Measurements from ENCODE around the gene CYTH1. TPM values are rescaled to one million over a fixed set of nuclear protein-coding genes. Genes with fewer than 3 reads are reported as not detected.

CYTH1 gene
- total and polyA plus RNA-seq, 7 experiments from 2014 or later: 297 to 452 (median 418) TPM

DNA sequence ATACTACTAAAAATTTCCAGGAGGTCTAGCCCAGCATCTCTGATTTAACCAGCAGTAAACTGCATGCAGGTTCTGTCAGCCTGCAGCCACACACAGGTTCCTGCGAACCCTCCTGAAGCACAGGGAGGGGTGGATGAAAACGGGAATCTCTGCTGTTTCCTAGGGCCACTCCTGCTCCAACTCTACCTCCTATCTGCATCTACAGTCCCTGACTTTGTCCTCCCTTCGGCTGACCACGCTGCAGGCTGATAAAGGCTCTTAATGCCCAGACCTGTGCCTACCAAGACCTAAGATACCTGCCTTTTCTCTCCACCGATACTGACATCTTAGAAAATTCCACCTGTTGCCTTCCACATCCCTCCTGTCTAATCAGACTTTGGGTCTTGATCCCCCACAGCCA is 50.2 kb downstream of the CYTH1 start:
- H3K4me1 Mint-ChIP-seq: peaks cover 72 to 93% (median 81%) of the 10 kb centered on the region in 7 donors
- H3K27me3 ChIP-seq (ENCODE audit: control insufficient read depth in 2 of 2, insufficient read depth in 2 of 2, low read length in 2 of 2): no peaks in the 10 kb centered on the region
- intact Hi-C loops (cut with micrococcal nuclease): no loop called here

DNA sequence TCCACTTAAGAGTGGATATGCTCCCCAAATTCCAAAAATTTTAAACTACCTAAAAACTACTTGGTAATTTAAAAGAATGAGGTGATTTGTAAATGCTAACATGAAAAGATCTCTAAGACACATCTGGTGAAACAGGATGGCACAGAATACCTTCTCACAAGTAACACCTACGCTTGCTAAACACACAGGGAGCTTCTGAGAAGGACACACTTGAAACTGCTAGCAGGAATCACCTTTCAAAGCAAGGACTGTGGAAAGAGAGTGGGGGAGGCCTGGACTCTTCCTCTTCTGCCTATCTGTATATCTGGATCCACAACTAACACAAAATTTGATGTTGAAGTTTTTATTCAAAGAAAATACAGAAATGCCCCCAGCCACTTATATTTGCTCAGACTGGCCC is 52.4 kb downstream of the CYTH1 start:
- Histone ChIP-seq H3K27me3 (ENCODE audit: control insufficient read depth in 2 of 2, insufficient read depth in 2 of 2, low read length in 2 of 2) (no peaks in the 10 kb centered on the region), H3K27ac (ENCODE audit: low read depth, low read length) (peak overlapping the region; percentile 28), H3K4me1 (ENCODE audit: control insufficient read depth in 2 of 2, insufficient read depth in 2 of 2, low read length in 2 of 2) (peaks cover 75 to 77% of the 10 kb centered on the region in 2 donors), H3K4me3 (ENCODE audit: low read length) (peak overlapping the region; percentile 21), H3K9me3 (ENCODE audit: control insufficient read depth in 2 of 3, low read length in 3 of 3) (no peaks in the 10 kb centered on the region), H3K36me3 (ENCODE audit: control insufficient read depth in 2 of 3, insufficient read depth in 3 of 3, low read length in 3 of 3) (peaks cover 0 to 3% (median 0%) of the 10 kb centered on the region in 3 experiments)
- Mint-ChIP-seq H3K9me3 (peaks cover 0 to 2% (median 0%) of the 10 kb centered on the region in 11 donors), H3K4me1 (peaks cover 79 to 94% (median 87%) of the 10 kb centered on the region in 7 donors), H3K4me3 (peak overlapping the region; percentile 48 to 88 (median 74)), H3K27ac (peak overlapping the region; percentile 63 to 96 (median 82)), H3K27me3 (no peaks in the 10 kb centered on the region), H3K36me3 (peaks cover 0 to 18% (median 4%) of the 10 kb centered on the region in 5 donors)
- no peak for ATAC-seq
- POLR2A ChIA-PET: interaction anchor here (0.9 to 2.1 kb wide), 2 partner anchors 9 to 12 kb away, joined by 3 to 6 read pairs; no protein-coding TSS in a partner anchor
- intact Hi-C loops (cut with micrococcal nuclease): no loop called here
- DNase-seq: no peak
- CTCF ChIA-PET: interaction anchor here (0.9 to 1.4 kb wide), 3 partner anchors 12 to 21 kb away, joined by 3 read pairs; no protein-coding TSS in a partner anchor

More for the DNA sequence above, 50.2 kb downstream of the CYTH1 start:
- H3K4me3 Mint-ChIP-seq: peak overlapping the region; percentile 6 to 96 (median 73)
- DNase-seq (no peak), ATAC-seq (no peak)
- Histone ChIP-seq H3K4me1 (ENCODE audit: control insufficient read depth in 2 of 2, insufficient read depth in 2 of 2, low read length in 2 of 2) (peaks cover 57 to 66% of the 10 kb centered on the region in 2 donors), H3K4me3 (ENCODE audit: low read length) (no peak overlapping the region), H3K9me3 (ENCODE audit: control insufficient read depth in 2 of 3, low read length in 3 of 3) (no peaks in the 10 kb centered on the region), H3K27ac (ENCODE audit: low read depth, low read length) (peak overlapping the region; percentile 14), H3K36me3 (ENCODE audit: control insufficient read depth in 2 of 3, insufficient read depth in 3 of 3, low read length in 3 of 3) (peaks cover 0 to 3% (median 0%) of the 10 kb centered on the region in 3 experiments)
- H3K27ac Mint-ChIP-seq: peak overlapping the region; percentile 7 to 95 (median 80)
- peaks cover 0 to 5% (median 0%) of the 10 kb centered on the region in 11 donors for H3K9me3 Mint-ChIP-seq
- CTCF ChIA-PET: no interaction called here
- POLR2A ChIA-PET: interaction anchor here (1.0 to 9.5 kb wide), 3 partner anchors 14 to 53 kb away, joined by 3 to 72 read pairs (median 5); no protein-coding TSS in a partner anchor
- no peaks in the 10 kb centered on the region for H3K27me3 Mint-ChIP-seq
- peaks cover 0 to 15% (median 0%) of the 10 kb centered on the region in 5 donors for H3K36me3 Mint-ChIP-seq

DNA sequence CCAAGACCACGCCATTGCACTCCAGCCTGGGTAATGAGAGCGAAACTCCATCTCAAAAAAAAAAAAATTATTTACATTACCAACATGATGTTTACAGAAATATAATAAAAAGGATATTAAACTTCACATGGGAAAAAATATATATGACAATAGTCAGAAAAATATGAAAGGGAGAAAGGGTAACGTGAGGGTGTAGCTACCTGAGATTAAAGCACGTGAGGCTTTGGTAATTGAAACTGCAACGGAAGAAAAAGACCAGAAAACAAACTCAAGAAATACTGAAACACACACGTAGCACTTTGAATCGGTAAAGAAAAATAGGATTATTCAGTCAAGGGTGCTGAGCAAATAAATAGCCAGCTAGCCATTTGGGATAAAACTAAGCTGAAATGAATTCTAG is 53.6 kb downstream of the CYTH1 start:
- peak overlapping the region in 8 of 9 donors; percentile 56 to 96 (median 83) for H3K27ac Mint-ChIP-seq
- H3K9me3 Mint-ChIP-seq: peaks cover 0 to 2% (median 0%) of the 10 kb centered on the region in 11 donors
- intact Hi-C loops (cut with micrococcal nuclease): no loop called here
- POLR2A ChIA-PET: interaction anchor here (0.9 to 2.1 kb wide), 4 partner anchors 8 to 91 kb away, joined by 3 to 6 read pairs (median 4); no protein-coding TSS in a partner anchor
- H3K36me3 ChIP-seq (ENCODE audit: control insufficient read depth in 2 of 3, insufficient read depth in 3 of 3, low read length in 3 of 3): peaks cover 0 to 3% (median 0%) of the 10 kb centered on the region in 3 experiments
- H3K27me3 ChIP-seq (ENCODE audit: control insufficient read depth in 2 of 2, insufficient read depth in 2 of 2, low read length in 2 of 2): no peaks in the 10 kb centered on the region
- CTCF ChIA-PET: interaction anchor here (0.7 to 1.5 kb wide), 6 partner anchors 14 to 115 kb away, joined by 3 to 5 read pairs (median 4); no protein-coding TSS in a partner anchor
- peaks cover 0 to 15% (median 4%) of the 10 kb centered on the region in 5 donors for H3K36me3 Mint-ChIP-seq
- peak overlapping the region; percentile 54 for H3K27ac ChIP-seq (ENCODE audit: low read depth, low read length)
- H3K4me3 ChIP-seq (ENCODE audit: low read length): no peak overlapping the region
- DNase-seq (no peak), ATAC-seq (no peak)
- no peaks in the 10 kb centered on the region for H3K9me3 ChIP-seq (ENCODE audit: control insufficient read depth in 2 of 3, low read length in 3 of 3)
- no peaks in the 10 kb centered on the region for H3K27me3 Mint-ChIP-seq
- peak overlapping the region; percentile 51 to 88 (median 74) for H3K4me3 Mint-ChIP-seq
- H3K4me1 ChIP-seq (ENCODE audit: control insufficient read depth in 2 of 2, insufficient read depth in 2 of 2, low read length in 2 of 2): peaks cover 75 to 82% of the 10 kb centered on the region in 2 donors
- H3K4me1 Mint-ChIP-seq: peaks cover 82 to 97% (median 92%) of the 10 kb centered on the region in 7 donors

DNA sequence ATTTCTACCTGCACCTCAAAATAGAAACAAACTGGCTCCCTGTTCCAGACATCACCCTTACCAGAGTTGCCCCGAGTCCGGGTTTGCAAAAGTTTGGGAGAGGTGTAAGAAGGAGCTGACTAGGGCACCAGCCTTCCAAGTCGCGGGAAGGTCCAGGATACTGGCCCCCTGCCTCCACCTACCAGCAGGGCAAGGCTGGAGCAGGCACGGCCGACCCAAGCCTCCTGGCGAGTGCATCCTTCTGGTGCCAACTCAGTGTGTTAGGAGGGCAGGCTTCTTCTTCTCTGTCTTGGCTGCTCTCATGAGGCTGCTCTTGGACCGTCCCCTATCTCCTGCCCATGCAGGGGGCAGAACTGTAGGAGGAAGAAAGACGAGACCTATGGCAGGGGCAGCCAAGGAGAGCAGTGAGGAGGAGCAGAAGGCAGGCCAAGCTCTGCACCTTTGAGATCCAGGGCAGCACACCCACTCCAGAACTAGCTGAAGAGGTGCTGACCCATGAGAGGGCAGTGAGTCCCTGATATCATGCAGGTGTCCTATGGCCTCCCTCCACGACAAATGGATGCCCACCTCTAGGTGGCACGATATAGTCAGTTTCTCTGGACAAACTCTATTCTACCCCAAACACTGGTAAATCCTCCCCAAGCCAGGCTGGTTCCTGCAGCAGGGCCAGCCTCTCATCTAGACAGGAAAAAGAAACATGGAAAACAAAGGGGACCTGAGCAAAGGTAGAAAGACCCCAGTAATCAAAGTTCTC is 54.4 kb downstream of the CYTH1 start:
- peaks cover 0 to 2% (median 0%) of the 10 kb centered on the region in 11 donors for H3K9me3 Mint-ChIP-seq
- H3K9me3 ChIP-seq (ENCODE audit: control insufficient read depth in 2 of 3, low read length in 3 of 3): no peaks in the 10 kb centered on the region
- ChIA-PET CTCF (interaction anchor here (1.0 to 2.9 kb wide), 3 partner anchors 8 to 16 kb away, joined by 3 to 9 read pairs (median 5); no protein-coding TSS in a partner anchor), POLR2A (interaction anchor here (1.0 to 4.3 kb wide), 5 partner anchors 10 to 60 kb away, joined by 3 to 26 read pairs (median 3); no protein-coding TSS in a partner anchor)
- no peaks in the 10 kb centered on the region for H3K27me3 Mint-ChIP-seq
- intact Hi-C loops (cut with micrococcal nuclease): loop anchor here in 1 of 2 donors (2.0 kb wide), 1 partner anchor 17 kb away; no protein-coding TSS in a partner anchor
- peaks cover 0 to 14% (median 4%) of the 10 kb centered on the region in 5 donors for H3K36me3 Mint-ChIP-seq
- H3K27me3 ChIP-seq (ENCODE audit: control insufficient read depth in 2 of 2, insufficient read depth in 2 of 2, low read length in 2 of 2): no peaks in the 10 kb centered on the region
- peak overlapping the region; percentile 43 to 96 (median 90) for H3K27ac Mint-ChIP-seq
- H3K4me1 Mint-ChIP-seq: peaks cover 84 to 97% (median 92%) of the 10 kb centered on the region in 7 donors
- H3K4me3 ChIP-seq (ENCODE audit: low read length): peak overlapping the region; percentile 2
- peak overlapping the region; percentile 67 to 88 (median 86) for H3K4me3 Mint-ChIP-seq
- ATAC-seq (no peak), DNase-seq (no peak)
- H3K4me1 ChIP-seq (ENCODE audit: control insufficient read depth in 2 of 2, insufficient read depth in 2 of 2, low read length in 2 of 2): peaks cover 78 to 84% of the 10 kb centered on the region in 2 donors
- H3K36me3 ChIP-seq (ENCODE audit: control insufficient read depth in 2 of 3, insufficient read depth in 3 of 3, low read length in 3 of 3): peaks cover 0 to 6% (median 3%) of the 10 kb centered on the region in 3 experiments
- H3K27ac ChIP-seq (ENCODE audit: low read depth, low read length): peak overlapping the region; percentile 0

DNA sequence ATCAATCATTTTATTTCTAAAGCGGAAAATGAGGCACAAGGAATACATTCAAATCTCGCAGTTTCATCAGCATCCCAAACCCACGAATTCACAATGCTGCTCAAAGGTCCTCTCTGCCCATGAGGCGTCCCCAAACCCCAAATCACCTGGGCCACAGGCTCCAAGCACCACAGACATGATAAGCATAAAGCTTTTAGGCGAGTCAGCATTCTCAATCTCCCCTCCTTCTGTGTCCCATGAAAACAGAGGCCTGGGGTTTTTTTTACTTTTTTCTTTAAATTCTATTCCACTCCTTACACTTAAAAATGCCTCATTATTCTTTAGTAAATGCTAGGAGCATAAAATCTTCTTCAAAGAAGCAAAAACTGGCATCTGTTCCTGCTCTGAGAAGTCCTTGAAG is 55.0 kb downstream of the CYTH1 start:
- H3K36me3 Mint-ChIP-seq: peaks cover 0 to 12% (median 4%) of the 10 kb centered on the region in 5 donors
- peaks cover 84 to 97% (median 92%) of the 10 kb centered on the region in 7 donors for H3K4me1 Mint-ChIP-seq
- Histone ChIP-seq H3K4me3 (ENCODE audit: low read length) (peak overlapping the region; percentile 12), H3K27ac (ENCODE audit: low read depth, low read length) (peak overlapping the region; percentile 56), H3K27me3 (ENCODE audit: control insufficient read depth in 2 of 2, insufficient read depth in 2 of 2, low read length in 2 of 2) (no peaks in the 10 kb centered on the region), H3K4me1 (ENCODE audit: control insufficient read depth in 2 of 2, insufficient read depth in 2 of 2, low read length in 2 of 2) (peaks cover 78 to 84% of the 10 kb centered on the region in 2 donors), H3K36me3 (ENCODE audit: control insufficient read depth in 2 of 3, insufficient read depth in 3 of 3, low read length in 3 of 3) (peaks cover 0 to 6% (median 3%) of the 10 kb centered on the region in 3 experiments), H3K9me3 (ENCODE audit: control insufficient read depth in 2 of 3, low read length in 3 of 3) (no peaks in the 10 kb centered on the region)
- intact Hi-C loops (cut with micrococcal nuclease): loop anchor here in 1 of 2 donors (2.0 kb wide), 1 partner anchor 18 kb away; no protein-coding TSS in a partner anchor
- CTCF ChIA-PET: interaction anchor here (1.6 to 2.9 kb wide), 2 partner anchors 9 to 19 kb away, joined by 7 to 9 read pairs; no protein-coding TSS in a partner anchor
- POLR2A ChIA-PET: interaction anchor here (0.9 to 4.3 kb wide), 7 partner anchors 8 to 62 kb away, joined by 3 to 26 read pairs (median 6); no protein-coding TSS in a partner anchor
- DNase-seq: no peak
- H3K27ac Mint-ChIP-seq: peak overlapping the region; percentile 83 to 96 (median 90)
- no peaks in the 10 kb centered on the region for H3K27me3 Mint-ChIP-seq
- peaks cover 0 to 2% (median 0%) of the 10 kb centered on the region in 11 donors for H3K9me3 Mint-ChIP-seq
- H3K4me3 Mint-ChIP-seq: peak overlapping the region; percentile 67 to 88 (median 86)
- ATAC-seq: no peak

DNA sequence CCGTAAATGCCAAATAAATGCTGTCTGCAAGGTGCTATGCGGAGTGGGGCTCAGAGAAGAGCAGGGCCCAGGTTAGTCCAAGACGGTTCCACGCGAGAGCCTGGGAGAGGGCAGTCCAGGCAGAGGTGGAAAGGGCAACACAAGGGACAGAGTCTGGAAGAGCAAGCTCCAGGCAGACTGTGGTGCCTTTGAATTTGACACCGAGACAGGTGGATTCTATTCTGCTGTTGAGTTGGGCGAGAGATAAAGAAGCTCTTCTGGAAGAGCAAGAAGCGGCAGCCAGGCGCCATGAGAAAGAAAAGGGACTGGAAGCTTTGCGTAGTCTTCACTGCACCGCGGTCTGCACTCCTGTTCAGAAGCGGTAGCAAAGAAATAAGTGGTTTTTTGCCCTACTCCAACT is 55.6 kb downstream of the CYTH1 start:
- peaks cover 0 to 12% (median 4%) of the 10 kb centered on the region in 5 donors for H3K36me3 Mint-ChIP-seq
- ATAC-seq (no peak), DNase-seq (no peak)
- peak overlapping the region; percentile 83 to 96 (median 90) for H3K27ac Mint-ChIP-seq
- peak overlapping the region; percentile 12 for H3K4me3 ChIP-seq (ENCODE audit: low read length)
- H3K4me3 Mint-ChIP-seq: peak overlapping the region; percentile 67 to 88 (median 86)
- POLR2A ChIA-PET: interaction anchor here (0.9 to 4.3 kb wide), 10 partner anchors 8 to 78 kb away, joined by 3 to 26 read pairs (median 6); no protein-coding TSS in a partner anchor
- H3K36me3 ChIP-seq (ENCODE audit: control insufficient read depth in 2 of 3, insufficient read depth in 3 of 3, low read length in 3 of 3): peaks cover 0 to 6% (median 3%) of the 10 kb centered on the region in 3 experiments
- CTCF ChIA-PET: interaction anchor here (1.2 to 2.9 kb wide), 5 partner anchors 9 to 59 kb away, joined by 3 to 9 read pairs (median 4); no protein-coding TSS in a partner anchor
- intact Hi-C loops (cut with micrococcal nuclease): loop anchor here in 1 of 2 donors (2.0 kb wide), 1 partner anchor 18 kb away; no protein-coding TSS in a partner anchor
- H3K27me3 Mint-ChIP-seq: no peaks in the 10 kb centered on the region
- no peaks in the 10 kb centered on the region for H3K9me3 ChIP-seq (ENCODE audit: control insufficient read depth in 2 of 3, low read length in 3 of 3)
- peaks cover 0 to 2% (median 0%) of the 10 kb centered on the region in 11 donors for H3K9me3 Mint-ChIP-seq
- H3K27me3 ChIP-seq (ENCODE audit: control insufficient read depth in 2 of 2, insufficient read depth in 2 of 2, low read length in 2 of 2): no peaks in the 10 kb centered on the region
- peaks cover 82 to 97% (median 93%) of the 10 kb centered on the region in 7 donors for H3K4me1 Mint-ChIP-seq
- H3K4me1 ChIP-seq (ENCODE audit: control insufficient read depth in 2 of 2, insufficient read depth in 2 of 2, low read length in 2 of 2): peaks cover 81 to 85% of the 10 kb centered on the region in 2 donors
- H3K27ac ChIP-seq (ENCODE audit: low read depth, low read length): peak overlapping the region; percentile 56
